ENCODE data around the gene SPAG16.

DNA sequence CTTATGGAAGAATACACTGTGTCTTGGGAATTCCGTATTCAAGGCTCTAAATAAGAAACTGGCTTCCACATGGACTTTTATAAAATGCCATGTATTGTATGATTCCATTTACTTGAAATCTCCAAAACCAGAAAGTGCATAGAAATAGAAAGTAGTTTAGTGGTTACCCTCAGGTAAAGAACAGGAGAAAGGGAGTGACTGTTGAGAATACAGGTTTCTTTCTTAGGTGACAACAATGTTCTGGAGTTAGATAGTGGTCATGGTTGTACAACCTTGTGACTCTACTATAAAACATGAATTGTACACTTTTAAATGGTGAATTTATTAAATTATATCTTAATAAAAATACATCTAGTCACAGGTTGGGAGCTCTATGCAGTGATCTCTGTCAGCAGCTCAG lies 481.8 kb downstream of the SPAG16 start:
- TF ChIP-seq, protein P1, sequence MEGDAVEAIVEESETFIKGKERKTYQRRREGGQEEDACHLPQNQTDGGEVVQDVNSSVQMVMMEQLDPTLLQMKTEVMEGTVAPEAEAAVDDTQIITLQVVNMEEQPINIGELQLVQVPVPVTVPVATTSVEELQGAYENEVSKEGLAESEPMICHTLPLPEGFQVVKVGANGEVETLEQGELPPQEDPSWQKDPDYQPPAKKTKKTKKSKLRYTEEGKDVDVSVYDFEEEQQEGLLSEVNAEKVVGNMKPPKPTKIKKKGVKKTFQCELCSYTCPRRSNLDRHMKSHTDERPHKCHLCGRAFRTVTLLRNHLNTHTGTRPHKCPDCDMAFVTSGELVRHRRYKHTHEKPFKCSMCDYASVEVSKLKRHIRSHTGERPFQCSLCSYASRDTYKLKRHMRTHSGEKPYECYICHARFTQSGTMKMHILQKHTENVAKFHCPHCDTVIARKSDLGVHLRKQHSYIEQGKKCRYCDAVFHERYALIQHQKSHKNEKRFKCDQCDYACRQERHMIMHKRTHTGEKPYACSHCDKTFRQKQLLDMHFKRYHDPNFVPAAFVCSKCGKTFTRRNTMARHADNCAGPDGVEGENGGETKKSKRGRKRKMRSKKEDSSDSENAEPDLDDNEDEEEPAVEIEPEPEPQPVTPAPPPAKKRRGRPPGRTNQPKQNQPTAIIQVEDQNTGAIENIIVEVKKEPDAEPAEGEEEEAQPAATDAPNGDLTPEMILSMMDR (IDR thresholded peaks at IDR 0.05; ENCODE audit: low read depth, low read length), result no peak
- no peak for TF ChIP-seq POLR2A (IDR thresholded peaks at IDR 0.05; ENCODE audit: extremely low read depth, insufficient read length)

Data from NB4 (cell line).